T-helper 1 cell treated with Interleukin-12 subunit alpha and Interleukin-12 subunit beta and Interleukin-4 antibody, amounts not matched to agents 30 ng/mL and 1 ng/mL, for 36 hours (primary cell): Measurements from ENCODE around the gene HSP90B1. TPM values are rescaled to one million over a fixed set of nuclear protein-coding genes. Genes with fewer than 3 reads are reported as not detected.

ENCODE experiments used
- intact Hi-C: fragments of 100-400 bp; cut with micrococcal nuclease; formaldehyde crosslinking; loops from one replicate; pipeline ENCODE4 v1.15.1; 2024
- total RNA-seq: library from RNA; stranded (reverse); gene quantifications from 2 replicates; pipeline ENCODE4 v1.2.3, GENCODE V29; 2022

The HSP90B1 gene
- total RNA-seq, 1 donor from 2014 or later: 530 TPM

DNA sequence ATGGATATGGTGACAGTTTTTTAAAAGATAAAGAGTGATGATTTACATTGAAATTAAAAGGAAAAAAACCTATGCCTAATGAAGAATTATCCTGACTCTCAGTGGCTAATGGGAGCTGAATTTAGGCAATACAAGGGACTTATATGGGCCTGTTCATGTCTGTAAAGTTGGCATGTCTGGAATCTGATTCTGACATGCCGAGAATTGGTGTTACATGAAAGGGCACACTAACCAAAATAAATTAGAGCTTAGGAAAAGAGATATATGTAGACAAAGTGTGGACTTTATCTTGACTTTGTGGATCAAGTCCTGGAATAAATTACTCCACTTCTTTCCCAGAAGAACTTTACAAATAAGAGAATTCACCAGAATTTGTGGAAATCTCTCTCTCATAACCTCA lies 36.5 kb downstream of the HSP90B1 start:
- intact Hi-C loops: loop anchor here (1.0 kb wide), 1 partner anchor 82 kb away; no protein-coding TSS in a partner anchor

DNA sequence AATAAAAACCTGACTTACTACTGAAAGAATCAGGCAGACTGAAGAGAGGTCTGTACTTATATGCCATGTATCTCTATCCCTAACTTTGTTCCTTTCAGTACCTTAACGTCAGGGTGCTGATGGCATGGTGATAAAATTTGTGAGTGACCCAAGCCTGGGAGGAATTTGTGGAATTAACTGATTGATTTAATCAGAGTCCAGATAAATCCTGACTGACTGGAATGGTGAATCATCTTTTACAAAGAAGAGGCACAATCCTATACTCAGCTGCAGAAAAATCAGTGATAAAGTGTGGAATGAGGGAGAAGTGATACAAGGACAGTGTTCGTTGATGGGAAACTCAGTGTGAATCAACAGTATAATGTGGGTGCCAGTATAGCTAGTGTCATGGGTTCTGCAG lies 39.2 kb downstream of the HSP90B1 start:
- intact Hi-C loops: no loop called here

DNA sequence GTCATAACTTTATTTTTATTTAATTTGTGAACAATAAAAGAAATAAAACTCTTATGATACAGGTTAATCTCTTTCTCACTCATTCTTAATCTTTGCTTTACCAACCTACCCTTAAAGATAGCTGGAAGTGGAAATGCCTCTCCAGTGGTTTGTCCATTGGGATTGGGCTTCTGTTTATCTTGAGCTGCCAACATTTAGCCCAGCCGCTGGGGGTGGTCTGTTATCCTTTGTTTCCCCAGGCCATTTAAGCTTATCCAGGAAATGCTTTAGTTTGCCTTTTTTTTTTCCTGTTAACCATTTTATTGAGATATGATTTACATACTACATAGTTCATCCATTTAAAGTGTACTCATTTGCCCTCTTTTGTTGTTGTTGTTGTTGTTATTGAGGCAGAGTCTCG lies 43.7 kb downstream of the HSP90B1 start:
- intact Hi-C loops: no loop called here

DNA sequence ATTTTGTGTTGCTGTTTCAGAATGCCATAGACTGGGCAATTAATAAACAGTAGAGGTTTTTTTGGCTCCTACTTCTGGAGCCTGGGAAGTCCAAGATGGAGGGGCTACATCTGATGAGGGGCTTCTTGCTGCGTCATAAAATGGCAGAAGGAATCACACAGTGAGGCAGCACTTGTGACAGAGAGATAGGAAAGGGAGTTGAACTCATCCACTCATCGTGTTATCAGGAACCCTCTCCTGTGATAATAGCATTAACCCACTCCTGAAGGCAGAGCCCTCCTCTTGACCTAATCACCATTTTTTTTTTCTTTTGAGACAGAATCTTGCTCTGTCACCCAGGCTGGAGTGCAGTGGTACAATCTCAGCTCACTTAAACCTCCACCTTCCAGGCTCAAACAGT lies 45.2 kb downstream of the HSP90B1 start:
- intact Hi-C loops: no loop called here

DNA sequence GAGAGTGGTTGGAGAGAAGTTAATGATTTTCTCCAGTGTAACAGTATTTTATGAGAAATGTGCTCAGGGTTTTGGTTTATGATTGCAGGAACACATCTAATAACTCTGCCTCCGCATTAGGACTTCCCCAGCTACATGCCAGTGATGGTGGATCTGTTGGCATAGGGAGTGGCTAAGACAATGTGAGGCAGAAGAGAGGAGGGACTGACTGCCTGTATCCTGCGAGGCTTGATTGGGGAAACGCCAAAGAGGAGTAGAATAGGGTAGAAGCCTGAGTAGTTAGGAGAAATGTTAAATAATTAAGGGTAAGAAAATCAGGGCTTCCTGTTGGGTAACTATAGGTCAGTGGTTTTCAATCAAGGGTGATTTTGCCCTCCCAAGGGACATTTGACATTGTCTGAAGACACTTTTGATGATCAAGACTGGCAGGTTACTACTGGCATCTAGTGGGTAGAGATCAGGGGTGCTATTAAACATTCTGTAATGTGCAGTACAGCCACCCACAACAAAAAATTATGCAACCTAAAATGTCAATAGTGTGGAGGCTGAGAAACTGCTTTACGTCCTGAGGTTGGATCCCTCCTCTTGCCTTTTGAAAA lies 48.3 kb downstream of the HSP90B1 start:
- intact Hi-C loops: no loop called here

DNA sequence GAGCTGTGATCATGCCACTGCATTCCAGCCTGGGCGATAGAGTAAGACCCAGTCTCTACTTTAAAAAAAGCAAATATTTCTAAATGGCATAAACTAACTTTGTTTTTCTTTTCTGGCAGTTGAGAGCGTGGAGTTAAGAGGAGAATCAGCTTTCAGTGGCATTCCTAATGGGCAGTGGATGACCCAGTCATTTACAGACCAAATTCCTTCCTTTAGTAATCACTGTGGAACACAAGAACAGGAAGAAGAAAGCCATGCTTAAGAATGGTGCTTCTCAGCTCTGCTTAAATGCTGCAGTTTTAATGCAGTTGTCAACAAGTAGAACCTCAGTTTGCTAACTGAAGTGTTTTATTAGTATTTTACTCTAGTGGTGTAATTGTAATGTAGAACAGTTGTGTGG lies 56.6 kb downstream of the HSP90B1 start:
- intact Hi-C loops: loop anchor here (2.0 kb wide), 1 partner anchor 58 kb away; no protein-coding TSS in a partner anchor

DNA sequence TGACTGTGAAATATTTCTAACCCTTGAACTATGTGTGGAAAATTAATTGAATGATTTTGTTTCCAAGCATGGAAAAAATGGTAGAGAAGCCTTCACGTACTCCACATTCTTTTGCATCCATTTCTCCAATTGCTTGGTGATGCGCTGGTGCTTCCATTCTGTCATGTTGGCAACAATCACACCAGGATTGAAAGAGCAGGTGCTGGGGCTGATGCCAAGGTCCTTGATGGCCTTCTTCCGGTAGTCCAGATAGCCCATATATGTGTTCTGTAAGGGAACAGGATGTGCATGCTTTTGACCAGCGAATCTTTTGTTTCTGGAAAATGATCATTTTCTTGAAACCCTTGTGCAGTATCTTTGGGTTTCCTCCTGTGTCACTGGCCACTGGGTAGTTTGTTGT lies 64.0 kb downstream of the HSP90B1 start:
- intact Hi-C loops: no loop called here

DNA sequence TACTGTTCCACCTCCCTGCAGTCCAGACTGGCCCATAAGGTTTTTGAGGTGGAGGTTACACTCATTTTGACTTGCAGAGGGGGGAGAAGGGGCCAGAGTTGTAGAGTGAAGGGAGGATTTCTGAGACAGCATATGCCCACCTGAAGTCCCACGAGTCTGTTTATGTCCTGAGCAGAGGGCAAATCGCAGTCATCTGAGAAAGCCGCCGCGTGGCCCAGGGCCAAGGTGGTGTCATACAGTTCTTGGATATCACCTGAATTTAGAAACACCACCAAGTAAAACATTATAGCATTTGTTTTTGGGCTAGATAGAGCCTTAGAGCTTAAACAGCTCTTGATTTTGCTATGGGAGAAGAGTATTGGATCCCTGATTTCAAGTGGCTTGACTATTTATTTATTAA lies 66.4 kb downstream of the HSP90B1 start:
- intact Hi-C loops: no loop called here

DNA sequence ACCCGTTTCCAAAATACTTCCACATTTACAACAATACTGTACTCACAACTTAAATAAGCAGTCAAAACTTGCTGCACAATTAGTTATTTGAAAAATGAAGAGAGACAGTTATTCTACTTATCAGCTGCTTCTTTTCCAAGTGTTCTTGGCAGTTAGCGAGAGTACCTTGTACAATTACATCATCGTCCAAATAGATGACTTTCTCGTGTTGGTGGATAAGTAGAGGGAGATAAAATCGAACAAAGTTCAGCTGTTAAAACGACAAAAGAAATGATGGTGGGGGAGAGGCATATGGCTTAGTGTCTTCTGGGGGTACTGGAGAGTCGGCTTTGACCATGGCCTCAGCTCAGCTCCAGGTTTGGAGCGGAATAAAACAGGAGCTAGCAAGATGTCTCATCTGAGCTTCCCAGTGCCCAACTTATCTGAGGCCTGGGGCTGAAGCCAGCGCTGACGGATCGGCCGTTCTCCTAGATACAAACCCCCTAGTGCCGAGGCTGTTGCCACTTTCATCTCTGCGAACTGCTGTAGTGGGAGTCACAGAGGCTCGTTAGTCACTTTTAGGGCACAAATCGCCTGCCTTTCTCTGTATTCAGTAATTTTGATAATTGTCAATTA lies 67.2 kb downstream of the HSP90B1 start:
- intact Hi-C loops: no loop called here

Other genes with a start within 250 kb of the HSP90B1 start
- 4.7 and 5.6 TPM in 2 replicates for gene NT5DC3, start 89.2 kb upstream of the HSP90B1 start, total RNA-seq
- 52.5 and 55.4 TPM in 2 replicates for gene TDG, start 35.5 kb downstream of the HSP90B1 start, total RNA-seq
- 0.12 and 0.24 TPM in 2 replicates for gene GLT8D2, start 119.8 kb downstream of the HSP90B1 start, total RNA-seq
- 17.7 and 18.5 TPM in 2 replicates for gene HCFC2, start 134.1 kb downstream of the HSP90B1 start, total RNA-seq
- gene NFYB, start 207.8 kb downstream of the HSP90B1 start, total RNA-seq: 18.4 and 19.5 TPM in 2 replicates